ENCODE results near the gene MTMR4.
"Not testable (repeated sequence)": the region's sequence is repeated elsewhere in the genome, so short reads cannot be mapped to it uniquely, and the experiment has no call there.

Gene MTMR4

GRCh38 chr17:58504826-58505351 is 9.5 kb downstream of the MTMR4 start:
- 93% methylated on average over 8 of the region's 11 CpGs for WGBS

GRCh38 chr17:58503866-58504265 is 10.6 kb downstream of the MTMR4 start:
- Histone ChIP-seq H3K9ac (ENCODE audit: low read length) (no peak overlapping the region), H2BK15ac (ENCODE audit: low read depth, poor library complexity, severe bottlenecking) (no peak overlapping the region), H2BK5ac (ENCODE audit: low read depth, low read length, poor library complexity, severe bottlenecking) (no peak overlapping the region), H3K9me3 (ENCODE audit: control insufficient read depth, low read length) (no peaks in the 10 kb centered on the region), H2BK120ac (ENCODE audit: low read depth, low read length) (no peak overlapping the region), H2BK12ac (ENCODE audit: low read length in 2 of 2) (no peak overlapping the region), H4K8ac (ENCODE audit: low read length) (no peak overlapping the region), H3K14ac (ENCODE audit: low read length in 2 of 2) (no peak overlapping the region), H3K4me2 (ENCODE audit: low read length, poor library complexity, severe bottlenecking) (no peak overlapping the region), H3K27me3 (ENCODE audit: control insufficient read depth in 1 of 2, insufficient read depth in 1 of 2, low read length in 2 of 2) (no peaks in the 10 kb centered on the region), H3K4ac (ENCODE audit: low read depth in 1 of 2, low read length in 2 of 2) (no peak overlapping the region), H3K4me1 (ENCODE audit: control insufficient read depth, insufficient read depth, low read depth, low read length) (peaks cover 5% of the 10 kb centered on the region), H2AFZ (ENCODE audit: low read depth, low read length) (no peak overlapping the region), H3K27ac (ENCODE audit: low read length, poor library complexity, severe bottlenecking) (no peak overlapping the region), H3K23ac (ENCODE audit: low read length in 2 of 2) (no peak overlapping the region), H2AK5ac (ENCODE audit: low read length, severe bottlenecking) (no peak overlapping the region), H4K91ac (ENCODE audit: low read length) (no peak overlapping the region), H3K36me3 (ENCODE audit: control insufficient read depth in 1 of 2, insufficient read depth in 2 of 2, low read depth in 1 of 2, low read length in 2 of 2) (peaks cover 63 to 91% of the 10 kb centered on the region in 2 experiments), H3K18ac (ENCODE audit: low read depth in 1 of 2, low read length in 2 of 2) (no peak overlapping the region), H3K79me1 (replicated peaks; ENCODE audit: low read length, poor library complexity, severe bottlenecking) (peaks cover 23% of the 10 kb centered on the region), H3K4me3 (ENCODE audit: insufficient read depth in 1 of 2, low read depth in 1 of 2, low read length in 2 of 2) (no peak overlapping the region)
- no peak for DNase-seq
- WGBS: 97% methylated on average over 8 of the region's 8 CpGs

More at GRCh38 chr17:58504826-58505351, 9.5 kb downstream of the MTMR4 start:
- Histone ChIP-seq H3K18ac (ENCODE audit: low read depth in 1 of 2, low read length in 2 of 2) (no peak overlapping the region), H3K4me2 (ENCODE audit: low read length, poor library complexity, severe bottlenecking) (no peak overlapping the region), H2BK12ac (ENCODE audit: low read length in 2 of 2) (no peak overlapping the region), H4K91ac (ENCODE audit: low read length) (no peak overlapping the region), H4K8ac (ENCODE audit: low read length) (no peak overlapping the region), H3K36me3 (ENCODE audit: control insufficient read depth in 1 of 2, insufficient read depth in 2 of 2, low read depth in 1 of 2, low read length in 2 of 2) (peaks cover 65 to 95% of the 10 kb centered on the region in 2 experiments), H3K9ac (ENCODE audit: low read length) (no peak overlapping the region), H2BK15ac (ENCODE audit: low read depth, poor library complexity, severe bottlenecking) (no peak overlapping the region), H2AFZ (ENCODE audit: low read depth, low read length) (no peak overlapping the region), H3K9me3 (ENCODE audit: control insufficient read depth, low read length) (no peaks in the 10 kb centered on the region), H3K4me3 (ENCODE audit: insufficient read depth in 1 of 2, low read depth in 1 of 2, low read length in 2 of 2) (no peak overlapping the region), H3K4me1 (ENCODE audit: control insufficient read depth, insufficient read depth, low read depth, low read length) (peaks cover 5% of the 10 kb centered on the region), H2AK5ac (ENCODE audit: low read length, severe bottlenecking) (no peak overlapping the region), H2BK120ac (ENCODE audit: low read depth, low read length) (no peak overlapping the region), H3K27me3 (ENCODE audit: control insufficient read depth in 1 of 2, insufficient read depth in 1 of 2, low read length in 2 of 2) (no peaks in the 10 kb centered on the region), H3K27ac (ENCODE audit: low read length, poor library complexity, severe bottlenecking) (no peak overlapping the region), H3K79me1 (replicated peaks; ENCODE audit: low read length, poor library complexity, severe bottlenecking) (peaks cover 26% of the 10 kb centered on the region), H2BK5ac (ENCODE audit: low read depth, low read length, poor library complexity, severe bottlenecking) (no peak overlapping the region), H3K4ac (ENCODE audit: low read depth in 1 of 2, low read length in 2 of 2) (no peak overlapping the region), H3K23ac (ENCODE audit: low read length in 2 of 2) (no peak overlapping the region), H3K14ac (ENCODE audit: low read length in 2 of 2) (no peak overlapping the region)
- DNase-seq: no peak

- not testable (repeated sequence) for H4K8ac ChIP-seq (ENCODE audit: low read length); DNase-seq; H3K14ac ChIP-seq (ENCODE audit: low read length in 2 of 2)
These were observed 11.3 kb downstream of the MTMR4 start for GRCh38 chr17:58503134-58503533.

GRCh38 chr17:58501451-58501850 is 13.0 kb downstream of the MTMR4 start:
- H3K18ac ChIP-seq (ENCODE audit: low read depth in 1 of 2, low read length in 2 of 2): no peak overlapping the region
- no peak overlapping the region for H3K27ac ChIP-seq (ENCODE audit: low read length, poor library complexity, severe bottlenecking)
- no peak overlapping the region for H2AK5ac ChIP-seq (ENCODE audit: low read length, severe bottlenecking)
- H4K8ac ChIP-seq (ENCODE audit: low read length): no peak overlapping the region
- H2BK120ac ChIP-seq (ENCODE audit: low read depth, low read length): no peak overlapping the region
- H3K9ac ChIP-seq (ENCODE audit: low read length): no peak overlapping the region
- H3K4me3 ChIP-seq (ENCODE audit: insufficient read depth in 1 of 2, low read depth in 1 of 2, low read length in 2 of 2): no peak overlapping the region
- no peak overlapping the region for H2BK15ac ChIP-seq (ENCODE audit: low read depth, poor library complexity, severe bottlenecking)
- H2BK5ac ChIP-seq (ENCODE audit: low read depth, low read length, poor library complexity, severe bottlenecking): no peak overlapping the region
- H4K91ac ChIP-seq (ENCODE audit: low read length): no peak overlapping the region
- H3K23ac ChIP-seq (ENCODE audit: low read length in 2 of 2): no peak overlapping the region
- H3K9me3 ChIP-seq (ENCODE audit: control insufficient read depth, low read length): no peaks in the 10 kb centered on the region
- 100% methylated on average over 2 of the region's 7 CpGs for WGBS
- DNase-seq: no peak
- no peak overlapping the region for H2AFZ ChIP-seq (ENCODE audit: low read depth, low read length)
- H3K36me3 ChIP-seq (ENCODE audit: control insufficient read depth in 1 of 2, insufficient read depth in 2 of 2, low read depth in 1 of 2, low read length in 2 of 2): peaks cover 45 to 90% of the 10 kb centered on the region in 2 experiments
- H3K14ac ChIP-seq (ENCODE audit: low read length in 2 of 2): no peak overlapping the region
- no peaks in the 10 kb centered on the region for H3K27me3 ChIP-seq (ENCODE audit: control insufficient read depth in 1 of 2, insufficient read depth in 1 of 2, low read length in 2 of 2)
- H3K4ac ChIP-seq (ENCODE audit: low read depth in 1 of 2, low read length in 2 of 2): no peak overlapping the region
- H3K4me2 ChIP-seq (ENCODE audit: low read length, poor library complexity, severe bottlenecking): no peak overlapping the region
- peaks cover 14% of the 10 kb centered on the region for H3K79me1 ChIP-seq (replicated peaks; ENCODE audit: low read length, poor library complexity, severe bottlenecking)
- no peak overlapping the region for H2BK12ac ChIP-seq (ENCODE audit: low read length in 2 of 2)
- H3K4me1 ChIP-seq (ENCODE audit: control insufficient read depth, insufficient read depth, low read depth, low read length): no peaks in the 10 kb centered on the region

More at GRCh38 chr17:58503134-58503533, 11.3 kb downstream of the MTMR4 start:
- not testable (repeated sequence) for H3K23ac ChIP-seq (ENCODE audit: low read length in 2 of 2); H2AFZ ChIP-seq (ENCODE audit: low read depth, low read length); H3K27me3 ChIP-seq (ENCODE audit: control insufficient read depth in 1 of 2, insufficient read depth in 1 of 2, low read length in 2 of 2); H3K18ac ChIP-seq (ENCODE audit: low read depth in 1 of 2, low read length in 2 of 2); H3K4me3 ChIP-seq (ENCODE audit: insufficient read depth in 1 of 2, low read depth in 1 of 2, low read length in 2 of 2); H3K4me2 ChIP-seq (ENCODE audit: low read length, poor library complexity, severe bottlenecking); H2AK5ac ChIP-seq (ENCODE audit: low read length, severe bottlenecking); H3K27ac ChIP-seq (ENCODE audit: low read length, poor library complexity, severe bottlenecking); H3K4me1 ChIP-seq (ENCODE audit: control insufficient read depth, insufficient read depth, low read depth, low read length); H2BK5ac ChIP-seq (ENCODE audit: low read depth, low read length, poor library complexity, severe bottlenecking); H2BK12ac ChIP-seq (ENCODE audit: low read length in 2 of 2); H2BK120ac ChIP-seq (ENCODE audit: low read depth, low read length); H3K4ac ChIP-seq (ENCODE audit: low read depth in 1 of 2, low read length in 2 of 2); H2BK15ac ChIP-seq (ENCODE audit: low read depth, poor library complexity, severe bottlenecking); H3K9ac ChIP-seq (ENCODE audit: low read length); H3K9me3 ChIP-seq (ENCODE audit: control insufficient read depth, low read length); H4K91ac ChIP-seq (ENCODE audit: low read length)
- H3K36me3 ChIP-seq (ENCODE audit: control insufficient read depth in 1 of 2, insufficient read depth in 2 of 2, low read depth in 1 of 2, low read length in 2 of 2): peaks cover 55 to 90% of the 10 kb centered on the region in 2 experiments
- H3K79me1 ChIP-seq (replicated peaks; ENCODE audit: low read length, poor library complexity, severe bottlenecking): peaks cover 19% of the 10 kb centered on the region
- 98% methylated on average over 6 of the region's 6 CpGs for WGBS

Data from mesenchymal stem cell (in vitro differentiated cells and primary cell).